Measurements from ENCODE around the gene ANKS4B.

The ANKS4B gene

GRCh38 chr16:21218153-21218552 is 15.3 kb upstream of the ANKS4B start:
- H3K27ac ChIP-seq, result no peak overlapping the region
- TF ChIP-seq CTCF (IDR thresholded peaks at IDR 0.05) (no peak), ZFX (IDR thresholded peaks at IDR 0.05; ENCODE audit: borderline replicate concordance) (no peak)

GRCh38 chr16:21219551-21219950 is 13.9 kb upstream of the ANKS4B start:
- no peak for TF ChIP-seq ZFX (IDR thresholded peaks at IDR 0.05; ENCODE audit: borderline replicate concordance)
- no peak overlapping the region for H3K27ac ChIP-seq

GRCh38 chr16:21222495-21223337 is 10.8 kb upstream of the ANKS4B start:
- no peak for TF ChIP-seq CTCF (IDR thresholded peaks at IDR 0.05)
- no peak for TF ChIP-seq ZFX (IDR thresholded peaks at IDR 0.05; ENCODE audit: borderline replicate concordance)
- H3K27ac ChIP-seq, result peak overlapping the region; percentile 71

- 0 out of 2 replicates have a peak overlapping the region, but pooled peaks have one; percentile 71 for H3K27ac ChIP-seq
- TF ChIP-seq CTCF (IDR thresholded peaks at IDR 0.05) (no peak), ZFX (IDR thresholded peaks at IDR 0.05; ENCODE audit: borderline replicate concordance) (no peak)
These were observed 9.7 kb upstream of the ANKS4B start for GRCh38 chr16:21223787-21224186.

- TF ChIP-seq CTCF (IDR thresholded peaks at IDR 0.05) (no peak), ZFX (IDR thresholded peaks at IDR 0.05; ENCODE audit: borderline replicate concordance) (no peak)
- H3K27ac ChIP-seq, result no peak overlapping the region
These were observed 8.7 kb upstream of the ANKS4B start for GRCh38 chr16:21224800-21225199.

GRCh38 chr16:21226749-21227148 is 6.8 kb upstream of the ANKS4B start:
- no peak overlapping the region for H3K27ac ChIP-seq
- no peak for TF ChIP-seq ZFX (IDR thresholded peaks at IDR 0.05; ENCODE audit: borderline replicate concordance)

GRCh38 chr16:21227866-21228265 is 5.6 kb upstream of the ANKS4B start:
- no peak for TF ChIP-seq CTCF (IDR thresholded peaks at IDR 0.05)
- no peak for TF ChIP-seq ZFX (IDR thresholded peaks at IDR 0.05; ENCODE audit: borderline replicate concordance)

GRCh38 chr16:21228361-21228872 is 5.1 kb upstream of the ANKS4B start:
- no peak overlapping the region for H3K27ac ChIP-seq
- TF ChIP-seq CTCF (IDR thresholded peaks at IDR 0.05) (no peak), ZFX (IDR thresholded peaks at IDR 0.05; ENCODE audit: borderline replicate concordance) (no peak)

More at GRCh38 chr16:21227866-21228265, 5.6 kb upstream of the ANKS4B start:
- no peak overlapping the region for H3K27ac ChIP-seq
